H9 (cell line): ENCODE data around the gene SAV1. TPM values are rescaled to one million over a fixed set of nuclear protein-coding genes. Genes with fewer than 3 reads are reported as not detected.
"Not testable (repeated sequence)": the region's sequence is repeated elsewhere in the genome, so short reads cannot be mapped to it uniquely, and the experiment has no call there.

Experiments used
- DNase-seq: peaks from one replicate; pipeline ENCODE4 v3.0.0-alpha.2; 2017
- H2AFZ ChIP-seq: one replicate; pipeline ENCODE4 v1.6.1; 2013; ENCODE audit warnings: mild to moderate bottlenecking, low read length, control low read depth, moderate library complexity
- H2AK5ac ChIP-seq: 2 replicates; pipeline ENCODE4 v1.6.1; 2013; ENCODE audit warnings: low read length, control low read depth, mixed read lengths; ENCODE audit not compliant: insufficient read length
- H2BK120ac ChIP-seq: one replicate; pipeline ENCODE4 v1.6.1; 2013; ENCODE audit warnings: low read depth, mild to moderate bottlenecking, low read length, control low read depth, inconsistent platforms; ENCODE audit not compliant: poor library complexity, severe bottlenecking
- H2BK12ac ChIP-seq: 2 replicates; pipeline ENCODE4 v1.6.1; 2013; ENCODE audit warnings: low read length, control low read depth, mixed read lengths, low read depth; ENCODE audit not compliant: insufficient read length
- H2BK15ac ChIP-seq: 2 replicates; pipeline ENCODE4 v1.6.1; 2013; ENCODE audit warnings: low read depth, low read length, control low read depth
- H2BK20ac ChIP-seq: one replicate; pipeline ENCODE4 v1.6.1; 2013; ENCODE audit warnings: low read depth, mild to moderate bottlenecking, low read length, control low read depth, inconsistent platforms; ENCODE audit not compliant: poor library complexity, severe bottlenecking
- H2BK5ac ChIP-seq: 2 replicates; pipeline ENCODE4 v1.6.1; 2013; ENCODE audit warnings: low read length, control low read depth, mixed read lengths; ENCODE audit not compliant: insufficient read length
- H3K14ac ChIP-seq: 2 replicates; pipeline ENCODE4 v1.6.1; 2013; ENCODE audit warnings: low read length, control low read depth; ENCODE audit not compliant: insufficient read depth
- H3K18ac ChIP-seq: 2 replicates; pipeline ENCODE4 v1.6.1; 2013; ENCODE audit warnings: low read depth, mild to moderate bottlenecking, mixed read lengths, low read length, control low read depth; ENCODE audit not compliant: insufficient read length
- H3K23ac ChIP-seq: 2 replicates; pipeline ENCODE4 v1.6.1; 2013; ENCODE audit warnings: low read length, control low read depth, mixed read lengths, low read depth; ENCODE audit not compliant: insufficient read length
- H3K23me2 ChIP-seq: 2 replicates; pipeline ENCODE4 v1.6.1; 2013; ENCODE audit warnings: low read depth, mild to moderate bottlenecking, mixed read lengths, low read length, control low read depth; ENCODE audit not compliant: insufficient read length, poor library complexity, severe bottlenecking
- H3K27ac ChIP-seq: 2 replicates; pipeline ENCODE4 v1.5.1; 2013; ENCODE audit warnings: low read length, control low read depth, mixed read lengths, low read depth; ENCODE audit not compliant: insufficient read length
- H3K27me3 ChIP-seq: 2 replicates; pipeline ENCODE4 v1.6.1; 2013; ENCODE audit warnings: low read length, control low read depth, inconsistent platforms; ENCODE audit not compliant: insufficient read depth
- H3K4ac ChIP-seq: 2 replicates; pipeline ENCODE4 v1.6.1; 2013; ENCODE audit warnings: low read depth, mild to moderate bottlenecking, control low read depth, inconsistent platforms, low read length, moderate library complexity
- H3K4me1 ChIP-seq: 2 replicates; pipeline ENCODE4 v1.6.1; 2013; ENCODE audit warnings: low read length, control low read depth, inconsistent platforms; ENCODE audit not compliant: insufficient read depth
- H3K4me2 ChIP-seq: 2 replicates; pipeline ENCODE4 v1.6.1; 2013; ENCODE audit warnings: low read length, control low read depth, mixed read lengths; ENCODE audit not compliant: insufficient read length, insufficient read depth
- H3K56ac ChIP-seq: 2 replicates; pipeline ENCODE4 v1.6.1; 2013; ENCODE audit warnings: low read depth, mild to moderate bottlenecking, mixed read lengths, low read length, control low read depth; ENCODE audit not compliant: insufficient read length
- H3K79me1 ChIP-seq: 2 replicates; pipeline ENCODE4 v1.6.1; 2013; ENCODE audit warnings: low read depth, mild to moderate bottlenecking, moderate library complexity, low read length, control low read depth, inconsistent platforms; ENCODE audit not compliant: insufficient read depth, poor library complexity, severe bottlenecking
- H3K79me2 ChIP-seq: 2 replicates; pipeline ENCODE4 v1.6.1; 2013; ENCODE audit warnings: low read length, control low read depth, inconsistent platforms; ENCODE audit not compliant: insufficient read depth
- H3K9ac ChIP-seq: 2 replicates; pipeline ENCODE4 v1.6.1; 2013; ENCODE audit warnings: low read length, control low read depth, mixed read lengths; ENCODE audit not compliant: insufficient read length; ENCODE audit errors: extremely low read depth
- H3K9me3 ChIP-seq: one replicate; pipeline ENCODE4 v1.6.1; 2013; ENCODE audit warnings: low read depth, low read length, inconsistent platforms; ENCODE audit not compliant: control insufficient read depth
- H3T11ph ChIP-seq: one replicate; pipeline ENCODE4 v1.6.1; 2013; ENCODE audit warnings: mild to moderate bottlenecking, low read length, control low read depth, inconsistent platforms
- H4K20me1 ChIP-seq: one replicate; pipeline ENCODE4 v1.6.1; 2013; ENCODE audit not compliant: control insufficient read depth, insufficient read length, insufficient read depth
- H4K5ac ChIP-seq: 2 replicates; pipeline ENCODE4 v1.6.1; 2013; ENCODE audit warnings: low read depth, mild to moderate bottlenecking, mixed read lengths, low read length, control low read depth; ENCODE audit not compliant: insufficient read length
- H4K8ac ChIP-seq: replicated peaks from 2 replicates; pipeline ENCODE4 v1.6.1; 2013; ENCODE audit warnings: low read length, control low read depth, mixed read lengths, low read depth; ENCODE audit not compliant: insufficient read length
- H4K91ac ChIP-seq: 2 replicates; pipeline ENCODE4 v1.6.1; 2013; ENCODE audit warnings: low read depth, mild to moderate bottlenecking, moderate library complexity, mixed read lengths, low read length, control low read depth; ENCODE audit not compliant: insufficient read length
- H3K27ac Mint-ChIP-seq, 3 experiments: 2 replicates in 2 of 3; 3 replicates in 1 of 3; pipeline ENCODE4 v1.8.0; 2020 to 2021; ENCODE audit warnings: mixed read lengths in 3 of 3, mild to moderate bottlenecking in 1 of 3, moderate library complexity in 1 of 3
- H3K27me3 Mint-ChIP-seq: 2 replicates; pipeline ENCODE4 v1.8.0; 2021; ENCODE audit warnings: low read depth, mild to moderate bottlenecking, moderate library complexity, mixed read lengths
- H3K36me3 Mint-ChIP-seq, 3 experiments: 2 replicates in 2 of 3; 3 replicates in 1 of 3; pipeline ENCODE4 v1.8.0; 2020 to 2021; ENCODE audit warnings: low read depth in 3 of 3, mixed read lengths in 3 of 3; ENCODE audit not compliant: insufficient read depth in 1 of 3
- H3K4me1 Mint-ChIP-seq, 2 experiments: 2 replicates each; pipeline ENCODE4 v1.8.0; 2020; ENCODE audit warnings: mixed read lengths in 2 of 2
- H3K4me3 Mint-ChIP-seq, 2 experiments: 2 replicates in 1 of 2; 3 replicates in 1 of 2; pipeline ENCODE4 v1.8.0; 2020 to 2021; ENCODE audit warnings: mild to moderate bottlenecking in 2 of 2, mixed read lengths in 2 of 2, moderate library complexity in 1 of 2
- H3K9me3 Mint-ChIP-seq, 2 experiments: 2 replicates in 1 of 2; 3 replicates in 1 of 2; pipeline ENCODE4 v1.8.0; 2020; ENCODE audit warnings: mild to moderate bottlenecking in 2 of 2, mixed read lengths in 2 of 2, moderate library complexity in 1 of 2
- WGBS: extraction: QIAGEN DNeasy Blood & Tissue Kit; methylation state at CpG from one replicate; pipeline ENCODE4 v1.1.7; 2013; ENCODE audit warnings: missing lambda C conversion rate, low lambda C conversion rate, mixed read lengths; ENCODE audit not compliant: insufficient read length; ENCODE audit errors: extremely low coverage; 5-methylcytosine and 5-hydroxymethylcytosine counted together
- total RNA-seq: library from RNA; stranded (reverse); gene quantifications from 2 replicates; pipeline ENCODE4 v1.2.1, GENCODE V29; 2021

The SAV1 gene
- total RNA-seq, 1 experiment from 2014 or later = 57.3 TPM

GRCh38 chr14:50664579-50664978 lies 3.5 kb downstream of the SAV1 start:
- H3K9me3 Mint-ChIP-seq, H3K27ac Mint-ChIP-seq, H3K4me3 Mint-ChIP-seq, H2AK5ac ChIP-seq, H4K91ac ChIP-seq, H3K18ac ChIP-seq, H3K56ac ChIP-seq, H3K4ac ChIP-seq, H2BK5ac ChIP-seq, H3K23me2 ChIP-seq, H3K27me3 ChIP-seq, H3T11ph ChIP-seq, H3K27me3 Mint-ChIP-seq, H3K4me2 ChIP-seq, DNase-seq, H3K4me1 ChIP-seq, H2BK15ac ChIP-seq, H4K20me1 ChIP-seq, H2BK12ac ChIP-seq, H4K8ac ChIP-seq, H2AFZ ChIP-seq, H3K9ac ChIP-seq, H3K27ac ChIP-seq, H2BK20ac ChIP-seq, H3K79me1 ChIP-seq, H3K9me3 ChIP-seq, H3K14ac ChIP-seq, H3K23ac ChIP-seq, H2BK120ac ChIP-seq, H4K5ac ChIP-seq: not testable (repeated sequence)
- H3K79me2 ChIP-seq = peaks cover 12% of the 10 kb centered on the region; the same call in 1 of the 2 replicates
- no CpG with 5 or more reads among the region's 2 CpGs for WGBS
- H3K4me1 Mint-ChIP-seq = peaks cover 17 to 26% of the 10 kb centered on the region in 2 experiments
- H3K36me3 Mint-ChIP-seq = peaks cover 46 to 47% (median 47%) of the 10 kb centered on the region in 3 experiments
